ENCODE results near the gene GAS6.

GRCh38 chr13:113839536-113840204 lies 24.2 kb downstream of the GAS6 start:
- TF ChIP-seq EZH2 (IDR thresholded peaks at IDR 0.05; ENCODE audit: insufficient read depth, poor library complexity, severe bottlenecking) = no peak
- no peak for TF ChIP-seq EZH2phosphoT487 (IDR thresholded peaks at IDR 0.05; ENCODE audit: insufficient read depth, low read depth)

Data from GM23248 (cell line).